Measurements from ENCODE around the gene COPE. TPM values are rescaled to one million over a fixed set of nuclear protein-coding genes. Genes with fewer than 3 reads are reported as not detected.
A peak's percentile ranks its signal among the peaks of the same experiment; 100 is the strongest.

Gene COPE
- total RNA-seq, 1 donor from 2014 or later = 213 TPM

- peaks cover 3% of the 10 kb centered on the region for H3K27me3 Mint-ChIP-seq (ENCODE audit: unreplicated experiment)
- H3K36me3 Mint-ChIP-seq (ENCODE audit: low read depth, unreplicated experiment) = peaks cover under 1% of the 10 kb centered on the region
- no peak for DNase-seq (ENCODE audit: low spot score)
- TF ChIP-seq CTCF (IDR thresholded peaks at IDR 0.05; ENCODE audit: unreplicated experiment) = no peak
- H3K27ac Mint-ChIP-seq (ENCODE audit: unreplicated experiment) = no peak overlapping the region
- no peaks in the 10 kb centered on the region for H3K9me3 Mint-ChIP-seq (ENCODE audit: unreplicated experiment)
- H3K4me1 Mint-ChIP-seq (ENCODE audit: unreplicated experiment) = peaks cover 3% of the 10 kb centered on the region
- no peak overlapping the region for H3K4me3 Mint-ChIP-seq (ENCODE audit: unreplicated experiment)
Measured at GRCh38 chr19:18951721-18952281, 32.6 kb upstream of the COPE start.

GRCh38 chr19:18949858-18950257 is 30.7 kb upstream of the COPE start:
- H3K4me3 Mint-ChIP-seq (ENCODE audit: unreplicated experiment) = no peak overlapping the region
- no peak for TF ChIP-seq CTCF (IDR thresholded peaks at IDR 0.05; ENCODE audit: unreplicated experiment)
- peaks cover 5% of the 10 kb centered on the region for H3K4me1 Mint-ChIP-seq (ENCODE audit: unreplicated experiment)

GRCh38 chr19:18948976-18949356 is 29.8 kb upstream of the COPE start:
- H3K36me3 Mint-ChIP-seq (ENCODE audit: low read depth, unreplicated experiment) = peaks cover 8% of the 10 kb centered on the region
- H3K4me1 Mint-ChIP-seq (ENCODE audit: unreplicated experiment) = peaks cover 5% of the 10 kb centered on the region
- peaks cover 5% of the 10 kb centered on the region for H3K27me3 Mint-ChIP-seq (ENCODE audit: unreplicated experiment)
- peak overlapping the region; percentile 57 for H3K27ac Mint-ChIP-seq (ENCODE audit: unreplicated experiment)
- H3K4me3 Mint-ChIP-seq (ENCODE audit: unreplicated experiment) = no peak overlapping the region
- no peak for DNase-seq (ENCODE audit: low spot score)
- no peaks in the 10 kb centered on the region for H3K9me3 Mint-ChIP-seq (ENCODE audit: unreplicated experiment)
- TF ChIP-seq CTCF (IDR thresholded peaks at IDR 0.05; ENCODE audit: unreplicated experiment) = no peak

More at GRCh38 chr19:18949858-18950257, 30.7 kb upstream of the COPE start:
- Mint-ChIP-seq H3K36me3 (ENCODE audit: low read depth, unreplicated experiment) (peaks cover 8% of the 10 kb centered on the region), H3K27ac (ENCODE audit: unreplicated experiment) (no peak overlapping the region), H3K27me3 (ENCODE audit: unreplicated experiment) (peaks cover 7% of the 10 kb centered on the region), H3K9me3 (ENCODE audit: unreplicated experiment) (no peaks in the 10 kb centered on the region)
- no peak for DNase-seq (ENCODE audit: low spot score)

- peaks cover 8% of the 10 kb centered on the region for H3K36me3 Mint-ChIP-seq (ENCODE audit: low read depth, unreplicated experiment)
- TF ChIP-seq CTCF (IDR thresholded peaks at IDR 0.05; ENCODE audit: unreplicated experiment) = no peak
- no peaks in the 10 kb centered on the region for H3K9me3 Mint-ChIP-seq (ENCODE audit: unreplicated experiment)
Measured at GRCh38 chr19:18948075-18948975, 29.1 kb upstream of the COPE start.

GRCh38 chr19:18946918-18947317 is 27.7 kb upstream of the COPE start:
- no peak for DNase-seq (ENCODE audit: low spot score)
- Mint-ChIP-seq H3K4me1 (ENCODE audit: unreplicated experiment) (peaks cover 7% of the 10 kb centered on the region), H3K27ac (ENCODE audit: unreplicated experiment) (no peak overlapping the region), H3K4me3 (ENCODE audit: unreplicated experiment) (no peak overlapping the region), H3K27me3 (ENCODE audit: unreplicated experiment) (peaks cover 5% of the 10 kb centered on the region), H3K9me3 (ENCODE audit: unreplicated experiment) (no peaks in the 10 kb centered on the region), H3K36me3 (ENCODE audit: low read depth, unreplicated experiment) (peaks cover 8% of the 10 kb centered on the region)
- TF ChIP-seq CTCF (IDR thresholded peaks at IDR 0.05; ENCODE audit: unreplicated experiment) = no peak

More at GRCh38 chr19:18948075-18948975, 29.1 kb upstream of the COPE start:
- H3K27me3 Mint-ChIP-seq (ENCODE audit: unreplicated experiment) = peaks cover 5% of the 10 kb centered on the region
- no peak for DNase-seq (ENCODE audit: low spot score)
- no peak overlapping the region for H3K4me3 Mint-ChIP-seq (ENCODE audit: unreplicated experiment)
- peaks cover 5% of the 10 kb centered on the region for H3K4me1 Mint-ChIP-seq (ENCODE audit: unreplicated experiment)
- H3K27ac Mint-ChIP-seq (ENCODE audit: unreplicated experiment) = peak overlapping the region; percentile 30

Data from endothelial cell (in vitro differentiated cells).